LNCaP clone FGC (cell line): ENCODE results near the gene MUC15.

ENCODE experiments used
- DNase-seq: peaks from one replicate; pipeline ENCODE4 v3.0.0-alpha.2; 2011; ENCODE audit warnings: low read depth
- H3K4me3 ChIP-seq: 2 replicates; pipeline ENCODE4 v1.5.1; 2011; ENCODE audit warnings: mild to moderate bottlenecking, low read depth, low read length, control low read depth
- CTCF ChIP-seq: IDR thresholded peaks from 2 replicates; pipeline ENCODE4 v1.5.1; 2012; ENCODE audit warnings: mild to moderate bottlenecking; ENCODE audit not compliant: control insufficient read depth, insufficient read depth; ENCODE audit errors: extremely low read depth

The MUC15 gene

GRCh38 chr11:26571861-26572654 lies at the start of gene MUC15:
Gene MUC15, minus strand, starts transcription at chr11:26572263. Its CDS starts 5,169 bp downstream, at chr11:26567094.
- no peak for TF ChIP-seq CTCF
- peak; percentile 18 for DNase-seq

GRCh38 chr11:26621132-26621531 lies 49.1 kb upstream of the MUC15 start:
- H3K4me3 ChIP-seq, result no peak overlapping the region
- no peak for DNase-seq
- no peak for TF ChIP-seq CTCF

More at GRCh38 chr11:26571861-26572654, at the start of gene MUC15:
- H3K4me3 ChIP-seq, result no peak within 1 kb of the TSS

GRCh38 chr11:26620282-26621045 lies 48.4 kb upstream of the MUC15 start:
- no peak for TF ChIP-seq CTCF
- no peak overlapping the region for H3K4me3 ChIP-seq
- no peak for DNase-seq

GRCh38 chr11:26618441-26618840 lies 46.4 kb upstream of the MUC15 start:
- no peak for DNase-seq
- H3K4me3 ChIP-seq, result no peak overlapping the region
- no peak for TF ChIP-seq CTCF

- H3K4me3 ChIP-seq, result no peak overlapping the region
- no peak for TF ChIP-seq CTCF
Observed at GRCh38 chr11:26613759-26614158, 41.7 kb upstream of the MUC15 start.

GRCh38 chr11:26608507-26609146 lies 36.6 kb upstream of the MUC15 start:
- TF ChIP-seq CTCF, result no peak
- no peak overlapping the region for H3K4me3 ChIP-seq
- no peak for DNase-seq

More at GRCh38 chr11:26613759-26614158, 41.7 kb upstream of the MUC15 start:
- DNase-seq, result no peak
